ENCODE measurements around the gene CEP135.

- no peak for TF ChIP-seq CTCF (IDR thresholded peaks at IDR 0.05; ENCODE audit: borderline replicate concordance, extremely low read depth, low read length, poor library complexity, severe bottlenecking)
- TF ChIP-seq EZH2 (IDR thresholded peaks at IDR 0.05; ENCODE audit: borderline replicate concordance, low read depth, low read length, severe bottlenecking): no peak
Observed at GRCh38 chr4:55925241-55925640, 23.5 kb upstream of the CEP135 start.
